Right cardiac atrium (tissue), 5 donors: Measurements from ENCODE around the gene FSTL4. TPM values are rescaled to one million over a fixed set of nuclear protein-coding genes. Genes with fewer than 3 reads are reported as not detected.

Source experiments
- ATAC-seq, 2 donors: fragments of 200-7000 bp; cut with Tn5 transposase; one replicate each; pipeline versions ENCODE4 v1.8.0 to v1.9.1; 2020; ENCODE audit warnings: moderate library complexity in 2 of 2, mild to moderate bottlenecking in 1 of 2
- DNase-seq, 3 donors: peaks; one replicate each; pipeline ENCODE4 v3.0.0-alpha.2; 2020
- H3K27ac ChIP-seq: one replicate; pipeline ENCODE4 v1.5.1; 2013; ENCODE audit warnings: mild to moderate bottlenecking, low read length, control low read depth, moderate library complexity
- H3K27me3 ChIP-seq: one replicate; pipeline ENCODE4 v1.6.1; 2013; ENCODE audit not compliant: control insufficient read depth, insufficient read depth
- H3K4me1 ChIP-seq: one replicate; pipeline ENCODE4 v1.6.1; 2013; ENCODE audit warnings: low read length; ENCODE audit not compliant: control insufficient read depth, insufficient read depth
- H3K4me3 ChIP-seq: one replicate; pipeline ENCODE4 v1.5.1; 2013; ENCODE audit warnings: low read length, control low read depth
- H3K9me3 ChIP-seq: one replicate; pipeline ENCODE4 v1.6.1; 2013; ENCODE audit warnings: low read length; ENCODE audit not compliant: control insufficient read depth
- WGBS: extraction: QIAGEN DNeasy Blood & Tissue Kit; methylation state at CpG from one replicate; pipeline ENCODE4 v1.1.7; 2013; 5-methylcytosine and 5-hydroxymethylcytosine counted together
- intact Hi-C, 4 donors: fragments of 100-400 bp; cut with DNase I; formaldehyde crosslinking; loops; one replicate each; pipeline versions ENCODE4 v1.11.0 to v1.14.0; 2022 to 2023
- polyA plus RNA-seq: library from polyadenylated mRNA; stranded (reverse); fragments of 200-250 nt; gene quantifications from one replicate; pipeline ENCODE4 v1.2.3, GENCODE V29; 2013
- total RNA-seq, 4 donors: library from RNA; stranded (reverse); fragmentation: NEBNext Ultra II Directional; extraction: Animal tissue kit (Norgen Biotek cat#: 25700); gene quantifications; one replicate each; pipeline ENCODE4 v1.2.1, GENCODE V29; 2021
- donor health status: healthy with polysubstance abuse.
- donor health status: DM: no; HTN: yes; CAD: no.
- donor health status: DM: no; HTN: no; CAD: no.
- donor health status: DM: no; HTN: yes; CAD: no; lungs with severe emphysema.
- donor health status: DM: yes; HTN: yes; CAD: no.

FSTL4 gene
- total and polyA plus RNA-seq, 5 donors: not detected

- no peak for ATAC-seq
- intact Hi-C loops: no loop called here
- no peak for DNase-seq
- no peak overlapping the region for H3K4me3 ChIP-seq
- no peak overlapping the region for H3K27ac ChIP-seq
- H3K27me3 ChIP-seq: no peaks in the 10 kb centered on the region
- 70% methylated on average over 4 of the region's 4 CpGs for WGBS
- no peaks in the 10 kb centered on the region for H3K4me1 ChIP-seq
- no peaks in the 10 kb centered on the region for H3K9me3 ChIP-seq
These were observed 219.9 kb downstream of the FSTL4 start for GRCh38 chr5:133392448-133392847.

GRCh38 chr5:133391354-133392136 lies 220.8 kb downstream of the FSTL4 start:
- Histone ChIP-seq H3K4me1 (no peaks in the 10 kb centered on the region), H3K27me3 (no peaks in the 10 kb centered on the region), H3K27ac (no peak overlapping the region), H3K4me3 (no peak overlapping the region), H3K9me3 (no peaks in the 10 kb centered on the region)
- DNase-seq (no peak), ATAC-seq (peak; percentile 42)
- WGBS: 83% methylated on average over 9 of the region's 9 CpGs
- intact Hi-C loops: no loop called here

DNA sequence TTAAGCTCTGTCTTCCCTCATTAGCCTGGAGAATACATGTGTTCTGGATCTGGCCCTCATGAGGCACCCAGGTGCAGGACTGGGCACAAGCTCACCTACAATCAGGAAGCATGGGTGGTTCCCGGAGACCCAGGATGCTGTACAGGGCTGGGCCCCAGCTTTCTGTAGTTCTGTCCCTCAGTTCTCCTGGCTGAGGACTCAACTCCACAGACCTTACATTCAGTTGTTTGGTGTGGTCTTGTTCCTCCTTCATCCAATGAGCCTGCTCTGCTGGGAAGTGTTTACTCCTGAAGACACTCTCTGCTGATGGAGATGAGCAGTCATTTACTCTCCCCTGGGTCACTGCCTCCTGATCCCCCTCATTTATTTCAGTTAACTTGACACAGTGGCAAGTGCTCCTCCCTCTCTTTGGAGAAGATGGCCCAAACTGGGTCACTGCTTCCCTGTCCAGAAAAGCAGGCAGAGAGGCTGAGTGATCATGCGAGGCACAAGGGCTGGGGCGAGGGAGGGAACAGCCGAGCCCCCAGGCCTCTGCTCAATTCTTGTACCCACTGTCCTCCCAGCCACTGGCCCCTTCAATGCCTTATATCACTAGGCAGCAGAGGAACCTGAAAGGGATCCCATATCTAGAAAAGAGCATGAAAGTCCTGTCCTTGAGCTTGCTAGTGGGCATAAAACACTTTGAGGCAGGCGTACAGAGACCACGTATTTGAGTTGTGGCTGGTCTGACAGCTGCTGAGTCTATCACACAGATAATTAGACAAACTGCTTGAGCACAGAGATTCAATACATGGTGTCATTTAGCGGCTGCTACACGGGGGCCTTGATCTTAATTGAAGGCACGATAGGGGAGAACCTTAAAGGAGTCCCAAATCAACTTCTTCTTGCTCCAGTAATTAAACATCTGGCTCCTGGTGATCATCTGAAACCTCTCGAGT lies 221.7 kb downstream of the FSTL4 start:
- intact Hi-C loops: no loop called here
- ATAC-seq (no peak), DNase-seq (no peak)
- WGBS: 89% methylated on average over 10 of the region's 10 CpGs
- Histone ChIP-seq H3K27ac (no peak overlapping the region), H3K4me3 (no peak overlapping the region), H3K27me3 (no peaks in the 10 kb centered on the region), H3K4me1 (no peaks in the 10 kb centered on the region), H3K9me3 (no peaks in the 10 kb centered on the region)

- intact Hi-C loops: no loop called here
- no peaks in the 10 kb centered on the region for H3K27me3 ChIP-seq
- WGBS: 68% methylated on average over 4 of the region's 4 CpGs
- no peaks in the 10 kb centered on the region for H3K9me3 ChIP-seq
- DNase-seq (no peak), ATAC-seq (no peak)
- no peaks in the 10 kb centered on the region for H3K4me1 ChIP-seq
- H3K27ac ChIP-seq: no peak overlapping the region
- H3K4me3 ChIP-seq: no peak overlapping the region
These were observed 223.2 kb downstream of the FSTL4 start for GRCh38 chr5:133389066-133389590.

DNA sequence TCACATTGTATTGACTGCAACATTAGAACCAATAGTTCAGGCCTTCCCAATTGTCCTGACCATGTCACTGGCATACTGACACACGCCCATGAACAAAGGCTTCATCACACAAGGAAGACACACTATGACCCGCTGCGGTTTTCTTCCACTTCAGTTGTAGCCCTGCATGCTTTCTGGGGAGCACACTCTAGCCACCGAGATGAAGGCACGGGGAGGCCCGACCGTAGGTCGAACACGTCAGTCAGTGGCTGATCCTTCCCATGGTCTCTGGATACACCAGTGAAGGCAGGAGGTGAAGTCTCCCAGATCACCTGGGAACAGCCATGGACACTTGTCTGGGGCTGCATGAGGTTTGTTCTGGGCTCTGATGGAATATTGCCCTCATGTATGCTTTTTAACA lies 224.7 kb downstream of the FSTL4 start:
- intact Hi-C loops: no loop called here
- H3K27me3 ChIP-seq: no peaks in the 10 kb centered on the region
- no peak for DNase-seq
- ATAC-seq: no peak
- no peak overlapping the region for H3K27ac ChIP-seq
- H3K4me3 ChIP-seq: no peak overlapping the region
- no peaks in the 10 kb centered on the region for H3K4me1 ChIP-seq
- no peaks in the 10 kb centered on the region for H3K9me3 ChIP-seq
- WGBS: 90% methylated on average over 9 of the region's 9 CpGs

- H3K4me1 ChIP-seq: no peaks in the 10 kb centered on the region
- 62% methylated on average over 4 of the region's 4 CpGs for WGBS
- H3K9me3 ChIP-seq: no peaks in the 10 kb centered on the region
- intact Hi-C loops: no loop called here
- no peak for DNase-seq
- no peak for ATAC-seq
- no peak overlapping the region for H3K4me3 ChIP-seq
- no peaks in the 10 kb centered on the region for H3K27me3 ChIP-seq
- H3K27ac ChIP-seq: no peak overlapping the region
These were observed 225.2 kb downstream of the FSTL4 start for GRCh38 chr5:133387091-133387490.

DNA sequence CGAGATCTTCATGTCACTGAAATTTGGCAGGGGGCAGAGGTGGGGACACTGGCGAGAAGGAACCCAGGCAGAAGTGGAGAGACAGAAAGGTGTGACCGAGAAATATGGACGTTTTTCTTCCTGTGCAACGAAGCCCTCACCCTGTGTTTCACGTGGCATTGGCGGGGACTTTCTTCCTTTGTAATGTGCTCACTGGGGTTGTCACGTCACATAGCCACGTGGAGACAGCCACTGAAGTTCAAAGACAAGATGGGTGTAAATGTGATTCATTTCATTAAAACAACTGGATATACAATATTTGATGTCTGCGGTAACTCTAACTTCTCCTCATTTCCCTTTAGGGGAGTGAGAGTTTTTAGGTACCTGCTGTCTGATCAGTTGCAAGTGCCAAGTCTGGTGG lies 225.7 kb downstream of the FSTL4 start:
- intact Hi-C loops: no loop called here
- Histone ChIP-seq H3K27ac (no peak overlapping the region), H3K9me3 (no peaks in the 10 kb centered on the region), H3K4me1 (no peaks in the 10 kb centered on the region), H3K4me3 (no peak overlapping the region), H3K27me3 (no peaks in the 10 kb centered on the region)
- DNase-seq (no peak), ATAC-seq (no peak)
- 69% methylated on average over 10 of the region's 10 CpGs for WGBS

- ATAC-seq (no peak), DNase-seq (no peak)
- intact Hi-C loops: no loop called here
- 91% methylated on average over 5 of the region's 5 CpGs for WGBS
- no peak overlapping the region for H3K27ac ChIP-seq
- no peaks in the 10 kb centered on the region for H3K27me3 ChIP-seq
- H3K9me3 ChIP-seq: no peaks in the 10 kb centered on the region
- H3K4me1 ChIP-seq: no peaks in the 10 kb centered on the region
- H3K4me3 ChIP-seq: no peak overlapping the region
These were observed 227.0 kb downstream of the FSTL4 start for GRCh38 chr5:133385346-133385745.

DNA sequence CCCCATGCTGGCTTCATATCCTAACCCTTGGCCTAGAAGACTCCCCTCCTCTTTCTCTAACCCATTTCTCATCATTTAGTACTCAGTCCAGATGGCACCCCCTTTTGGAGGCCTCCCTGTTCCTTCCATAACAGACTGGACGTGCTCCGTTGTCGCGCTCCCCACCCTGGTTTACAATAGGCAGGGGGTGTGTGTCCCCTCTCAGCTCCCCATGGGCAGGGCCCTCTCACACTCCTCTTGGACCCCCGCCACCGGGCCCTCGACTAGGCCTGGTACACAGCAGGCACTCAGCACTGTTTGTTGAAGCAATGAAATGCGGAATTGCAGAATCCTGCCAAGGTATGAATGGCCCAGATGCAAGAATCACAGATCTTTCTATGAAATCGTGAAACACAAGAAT lies 227.4 kb downstream of the FSTL4 start:
- H3K4me1 ChIP-seq: no peaks in the 10 kb centered on the region
- WGBS: 88% methylated on average over 9 of the region's 9 CpGs
- no peak for ATAC-seq
- no peak overlapping the region for H3K27ac ChIP-seq
- H3K9me3 ChIP-seq: no peaks in the 10 kb centered on the region
- no peak for DNase-seq
- H3K27me3 ChIP-seq: no peaks in the 10 kb centered on the region
- intact Hi-C loops: no loop called here
- no peak overlapping the region for H3K4me3 ChIP-seq

DNA sequence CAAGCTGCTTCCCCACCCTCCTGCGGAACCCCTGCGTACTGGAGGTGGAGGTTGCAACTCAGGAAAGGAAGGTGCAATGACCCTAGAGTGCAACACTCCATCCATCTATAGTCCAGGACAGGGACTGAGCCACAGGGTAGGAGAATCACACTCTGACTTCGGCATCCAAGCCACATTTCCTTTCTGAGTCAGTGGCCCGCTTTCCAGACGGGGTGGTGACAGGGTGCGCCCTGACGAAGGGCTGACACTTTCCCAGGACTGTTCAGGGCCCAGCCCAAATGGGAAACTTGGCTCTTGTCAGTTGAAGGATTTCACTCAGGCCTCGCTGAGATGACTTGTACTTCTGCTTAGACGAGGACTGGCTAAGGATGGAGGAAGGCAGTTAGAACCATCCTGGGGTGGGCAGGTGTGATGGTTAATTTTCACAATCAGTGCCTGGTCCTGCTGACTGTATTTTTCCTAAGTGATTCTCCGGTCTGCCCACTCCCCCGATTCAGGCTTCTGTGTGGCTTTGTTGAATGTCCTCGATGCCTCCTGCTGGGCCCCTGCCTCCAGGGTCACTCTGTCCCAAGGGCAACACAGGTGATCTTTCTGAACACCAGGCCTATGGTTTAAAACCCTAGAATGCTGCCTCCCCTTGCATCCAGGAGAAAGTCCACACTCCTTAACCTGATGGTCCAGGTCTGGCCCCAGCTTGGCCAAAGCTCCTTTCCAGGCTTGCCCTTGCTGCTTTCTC lies 228.1 kb downstream of the FSTL4 start:
- no peak overlapping the region for H3K27ac ChIP-seq
- H3K9me3 ChIP-seq: no peaks in the 10 kb centered on the region
- DNase-seq: no peak
- H3K27me3 ChIP-seq: no peaks in the 10 kb centered on the region
- ATAC-seq: peak; percentile 14 to 32
- WGBS: 67% methylated on average over 12 of the region's 12 CpGs
- intact Hi-C loops: no loop called here
- no peak overlapping the region for H3K4me3 ChIP-seq
- no peaks in the 10 kb centered on the region for H3K4me1 ChIP-seq

DNA sequence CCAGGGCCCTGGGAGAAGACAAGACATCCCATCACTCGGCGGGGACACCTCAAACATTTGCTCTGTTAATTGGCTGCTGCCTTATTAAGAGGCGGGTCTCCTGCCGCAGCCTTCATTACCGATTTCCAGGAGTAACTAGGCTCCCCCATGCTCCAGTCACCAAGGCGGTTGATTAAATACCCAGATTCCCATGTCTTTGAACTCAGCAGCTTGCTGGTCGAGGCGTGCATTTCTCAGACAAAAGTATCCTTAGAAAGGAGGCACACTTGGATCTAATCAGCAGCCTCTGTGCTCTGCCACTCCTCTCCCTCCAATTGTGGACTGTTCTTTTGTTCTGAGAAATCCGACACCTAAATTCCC lies 228.8 kb downstream of the FSTL4 start:
- WGBS: 52% methylated on average over 9 of the region's 9 CpGs
- Histone ChIP-seq H3K9me3 (no peaks in the 10 kb centered on the region), H3K27ac (no peak overlapping the region), H3K27me3 (no peaks in the 10 kb centered on the region), H3K4me3 (no peak overlapping the region), H3K4me1 (no peaks in the 10 kb centered on the region)
- no peak for ATAC-seq
- intact Hi-C loops: no loop called here
- DNase-seq: no peak
